GM23338 (cell line): ENCODE results near the gene TSPEAR. TPM values are rescaled to one million over a fixed set of nuclear protein-coding genes. Genes with fewer than 3 reads are reported as not detected.

Source experiments
- ATAC-seq: fragments of 200-7000 bp; cut with Tn5 transposase; 3 replicates; pipeline ENCODE4 v1.9.1; 2020
- DNase-seq: peaks from one replicate; pipeline ENCODE4 v3.0.0-alpha.2; 2015; ENCODE audit warnings: low spot score
- H2AFZ ChIP-seq: fragments of 200-600 bp; sonication (generic); 2 replicates; pipeline ENCODE4 v1.8.0; 2016; ENCODE audit warnings: antibody characterized with exemption, mild to moderate bottlenecking, moderate library complexity
- H3F3A ChIP-seq: fragments of 200-600 bp; sonication (generic); replicated peaks from 2 replicates; pipeline ENCODE4 v1.8.0; 2017; ENCODE audit warnings: antibody characterized with exemption, mixed run types, low read depth
- H3K27ac ChIP-seq: fragments of 200-600 bp; sonication (generic); 2 replicates; pipeline ENCODE4 v1.6.1; 2016; ENCODE audit warnings: low read depth
- H3K27me3 ChIP-seq: fragments of 200-600 bp; sonication (generic); 2 replicates; pipeline ENCODE4 v1.8.0; 2016; ENCODE audit warnings: mild to moderate bottlenecking, mixed run types, moderate library complexity; ENCODE audit not compliant: insufficient read depth
- H3K36me3 ChIP-seq: fragments of 200-600 bp; sonication (generic); 2 replicates; pipeline ENCODE4 v1.8.0; 2016; ENCODE audit warnings: mild to moderate bottlenecking; ENCODE audit not compliant: insufficient read depth
- H3K4me1 ChIP-seq: fragments of 200-600 bp; sonication (generic); 2 replicates; pipeline ENCODE4 v1.8.0; 2016; ENCODE audit warnings: mild to moderate bottlenecking, moderate library complexity; ENCODE audit not compliant: insufficient read depth
- H3K4me2 ChIP-seq: fragments of 200-600 bp; sonication (generic); 2 replicates; pipeline ENCODE4 v1.7.1; 2017; ENCODE audit warnings: mixed run types
- H3K4me3 ChIP-seq: fragments of 200-600 bp; sonication (generic); 2 replicates; pipeline ENCODE4 v1.6.1; 2016; ENCODE audit warnings: mixed run types
- H3K79me2 ChIP-seq: fragments of 200-600 bp; sonication (generic); replicated peaks from 2 replicates; pipeline ENCODE4 v1.8.0; 2017; ENCODE audit warnings: mild to moderate bottlenecking; ENCODE audit not compliant: insufficient read depth
- H3K9me2 ChIP-seq: fragments of 200-600 bp; sonication (generic); 2 replicates; pipeline ENCODE4 v1.8.0; 2017; ENCODE audit not compliant: insufficient read depth
- H4K20me1 ChIP-seq: fragments of 200-600 bp; sonication (generic); replicated peaks from 2 replicates; pipeline ENCODE4 v1.8.0; 2017; ENCODE audit warnings: mild to moderate bottlenecking; ENCODE audit not compliant: insufficient read depth
- H3K27ac Mint-ChIP-seq: 2 replicates; pipeline ENCODE4 v1.8.0; 2020; ENCODE audit warnings: inconsistent platforms, mild to moderate bottlenecking, moderate library complexity, mixed read lengths
- H3K27me3 Mint-ChIP-seq: 3 replicates; pipeline ENCODE4 v1.8.0; 2022; ENCODE audit warnings: low read depth, mild to moderate bottlenecking, moderate library complexity, mixed read lengths, inconsistent platforms; ENCODE audit not compliant: insufficient read depth, poor library complexity
- H3K36me3 Mint-ChIP-seq: 3 replicates; pipeline ENCODE4 v1.8.0; 2021; ENCODE audit warnings: low read depth, mild to moderate bottlenecking, inconsistent platforms, moderate library complexity, mixed read lengths
- H3K4me1 Mint-ChIP-seq: 3 replicates; pipeline ENCODE4 v1.8.0; 2020; ENCODE audit warnings: mild to moderate bottlenecking, inconsistent platforms, mixed read lengths
- H3K4me3 Mint-ChIP-seq: 3 replicates; pipeline ENCODE4 v1.8.0; 2021; ENCODE audit warnings: moderate library complexity, mild to moderate bottlenecking, inconsistent platforms, mixed read lengths
- H3K9me3 Mint-ChIP-seq: 3 replicates; pipeline ENCODE4 v1.8.0; 2020; ENCODE audit warnings: moderate library complexity, mild to moderate bottlenecking, inconsistent platforms, mixed read lengths
- JUNB ChIP-seq: IDR thresholded peaks from one replicate; pipeline ENCODE4 v1.6.1; 2016; ENCODE audit warnings: antibody characterized with exemption; ENCODE audit not compliant: unreplicated experiment
- NANOG ChIP-seq: IDR thresholded peaks from 2 replicates; pipeline ENCODE4 v1.6.1; 2016; ENCODE audit warnings: antibody characterized with exemption, borderline replicate concordance
- POLR2AphosphoS5 ChIP-seq: IDR thresholded peaks from 2 replicates; pipeline ENCODE4 v1.6.1; 2016; ENCODE audit warnings: antibody characterized with exemption, low read depth
- polyA plus RNA-seq: library from polyadenylated mRNA; unstranded; fragments of >200 nt; fragmentation: Nextera tagmentation; extraction: Ambion mirVana; gene quantifications from 2 replicates; pipeline ENCODE4 v1.2.1, GENCODE V29; 2016
- total RNA-seq: library from RNA; depleted of rRNA; stranded (reverse); fragments of >200 nt; shearing (Covaris generic); gene quantifications from 2 replicates; pipeline ENCODE4 v1.2.3, GENCODE V29; 2014
- TF ChIP-seq, protein P1 (sequence below), 2 experiments: fragments of 200-600 bp in 1 of 2; sonication (generic) in 1 of 2; conservative IDR thresholded peaks; 2 replicates each; pipeline versions ENCODE4 v1.5.1 to v1.6.1; 2016 to 2017; ENCODE audit warnings: antibody characterized with exemption in 2 of 2, low read depth in 2 of 2, mild to moderate bottlenecking in 2 of 2, moderate library complexity in 1 of 2

The TSPEAR gene
- total and polyA plus RNA-seq, 2 experiments from 2014 or later = 0.35 to 0.92 TPM

DNA sequence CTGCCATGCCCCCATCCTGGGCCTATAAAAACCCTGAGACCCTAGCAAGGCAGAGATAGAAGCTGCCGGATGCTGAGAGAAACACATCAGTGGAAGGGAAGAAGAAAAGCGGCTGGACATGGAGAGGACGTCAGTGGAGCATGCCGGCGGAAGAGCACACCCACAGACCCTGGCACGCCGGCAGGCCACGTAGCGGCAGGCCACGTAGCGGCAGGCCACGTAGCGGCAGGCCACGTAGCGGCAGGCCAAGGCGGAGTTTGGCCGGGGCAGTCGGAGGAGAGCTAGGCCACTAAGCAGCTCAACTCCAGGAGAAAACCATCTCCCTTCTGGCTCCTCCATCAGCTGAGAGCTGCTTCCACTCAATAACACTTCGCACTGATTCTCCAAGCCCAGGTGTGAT is 221.0 kb downstream of the TSPEAR start:
- no peaks in the 10 kb centered on the region for H3K9me2 ChIP-seq
- H3K4me2 ChIP-seq = no peak overlapping the region
- Mint-ChIP-seq H3K4me3 (no peak overlapping the region), H3K36me3 (peaks cover 51% of the 10 kb centered on the region), H3K27ac (no peak overlapping the region), H3K9me3 (peaks cover 52% of the 10 kb centered on the region), H3K27me3 (peaks cover 4% of the 10 kb centered on the region), H3K4me1 (0 out of 3 replicates have a peak, but pooled peaks cover 2% of the 10 kb centered on the region)
- no peaks in the 10 kb centered on the region for H3K27me3 ChIP-seq
- no peak overlapping the region for H3K27ac ChIP-seq
- no peaks in the 10 kb centered on the region for H3F3A ChIP-seq
- H3K36me3 ChIP-seq = peaks cover 5% of the 10 kb centered on the region; the same call in 1 of the 2 replicates
- ATAC-seq (no peak), DNase-seq (no peak)
- no peak overlapping the region for H3K4me3 ChIP-seq
- no peaks in the 10 kb centered on the region; the same call in 1 of the 2 replicates for H4K20me1 ChIP-seq
- peaks cover 24% of the 10 kb centered on the region for H3K79me2 ChIP-seq
- TF ChIP-seq NANOG = no peak
- no peaks in the 10 kb centered on the region; the same call in 1 of the 2 replicates for H3K4me1 ChIP-seq
- H2AFZ ChIP-seq = no peak overlapping the region

DNA sequence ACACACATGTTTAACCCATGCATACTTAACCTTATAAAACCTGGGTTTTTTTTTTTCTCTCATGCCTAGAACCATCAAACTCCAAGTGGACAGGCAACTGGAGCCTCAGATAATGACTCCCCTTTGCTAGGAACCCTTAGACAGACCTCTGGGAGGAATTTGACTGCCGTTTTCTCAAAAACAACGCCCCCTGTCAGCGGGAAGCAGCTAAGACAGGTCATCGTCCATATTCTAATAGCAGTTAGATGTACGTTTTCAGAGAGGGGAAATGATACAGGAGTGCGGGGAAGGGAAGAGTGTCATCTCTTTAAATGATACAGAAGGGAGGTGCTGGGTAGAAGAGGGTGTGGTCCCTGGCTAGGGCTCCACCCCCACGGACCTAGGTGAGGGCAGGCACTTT is 221.4 kb downstream of the TSPEAR start:
- peaks cover 2% of the 10 kb centered on the region for H3K27me3 Mint-ChIP-seq
- ATAC-seq = peak; percentile 14; the same call in 2 of the 3 replicates
- H3K4me3 Mint-ChIP-seq = no peak overlapping the region
- no peak overlapping the region for H3K27ac ChIP-seq
- no peak overlapping the region for H2AFZ ChIP-seq
- H3K4me1 ChIP-seq = no peaks in the 10 kb centered on the region; the same call in 1 of the 2 replicates
- H3K4me3 ChIP-seq = no peak overlapping the region
- peaks cover 4% of the 10 kb centered on the region; the same call in 2 of the 3 replicates for H3K4me1 Mint-ChIP-seq
- peaks cover 49% of the 10 kb centered on the region for H3K36me3 Mint-ChIP-seq
- H3K9me3 Mint-ChIP-seq = peaks cover 48% of the 10 kb centered on the region
- no peaks in the 10 kb centered on the region for H3K9me2 ChIP-seq
- TF ChIP-seq POLR2AphosphoS5 = no peak
- TF ChIP-seq, protein P1, sequence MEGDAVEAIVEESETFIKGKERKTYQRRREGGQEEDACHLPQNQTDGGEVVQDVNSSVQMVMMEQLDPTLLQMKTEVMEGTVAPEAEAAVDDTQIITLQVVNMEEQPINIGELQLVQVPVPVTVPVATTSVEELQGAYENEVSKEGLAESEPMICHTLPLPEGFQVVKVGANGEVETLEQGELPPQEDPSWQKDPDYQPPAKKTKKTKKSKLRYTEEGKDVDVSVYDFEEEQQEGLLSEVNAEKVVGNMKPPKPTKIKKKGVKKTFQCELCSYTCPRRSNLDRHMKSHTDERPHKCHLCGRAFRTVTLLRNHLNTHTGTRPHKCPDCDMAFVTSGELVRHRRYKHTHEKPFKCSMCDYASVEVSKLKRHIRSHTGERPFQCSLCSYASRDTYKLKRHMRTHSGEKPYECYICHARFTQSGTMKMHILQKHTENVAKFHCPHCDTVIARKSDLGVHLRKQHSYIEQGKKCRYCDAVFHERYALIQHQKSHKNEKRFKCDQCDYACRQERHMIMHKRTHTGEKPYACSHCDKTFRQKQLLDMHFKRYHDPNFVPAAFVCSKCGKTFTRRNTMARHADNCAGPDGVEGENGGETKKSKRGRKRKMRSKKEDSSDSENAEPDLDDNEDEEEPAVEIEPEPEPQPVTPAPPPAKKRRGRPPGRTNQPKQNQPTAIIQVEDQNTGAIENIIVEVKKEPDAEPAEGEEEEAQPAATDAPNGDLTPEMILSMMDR (conservative IDR thresholded peaks at IDR 0.05; ENCODE audit: low read depth in 2 of 2) = peak; percentile 62 to 77
- H3K36me3 ChIP-seq = peaks cover 5% of the 10 kb centered on the region; the same call in 1 of the 2 replicates
- no peak overlapping the region for H3K27ac Mint-ChIP-seq
- no peak overlapping the region for H3K4me2 ChIP-seq
- H3F3A ChIP-seq = no peaks in the 10 kb centered on the region
- DNase-seq = peak; percentile 71
- H3K79me2 ChIP-seq = peaks cover 24% of the 10 kb centered on the region
- H4K20me1 ChIP-seq = no peaks in the 10 kb centered on the region; the same call in 1 of the 2 replicates
- H3K27me3 ChIP-seq = no peaks in the 10 kb centered on the region

DNA sequence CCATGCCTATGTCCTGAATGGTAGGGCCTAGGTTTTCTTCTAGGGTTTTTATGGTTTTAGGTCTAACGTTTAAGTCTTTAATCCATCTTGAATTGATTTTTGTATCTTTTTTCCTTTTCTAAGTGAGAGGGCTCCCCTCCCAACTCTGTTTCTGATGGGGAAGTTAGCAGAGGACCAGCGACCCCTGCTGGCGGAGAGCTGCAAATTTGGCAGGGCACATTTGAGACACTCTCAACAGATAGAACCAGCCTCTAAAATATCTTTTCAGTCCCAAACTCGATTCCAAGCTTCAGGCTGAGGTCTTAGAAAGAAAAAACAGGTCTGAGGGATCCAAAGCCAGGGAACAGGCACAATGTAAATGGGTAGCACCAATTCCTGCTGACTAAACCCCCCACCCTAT is 223.5 kb downstream of the TSPEAR start:
- H3K4me3 ChIP-seq = no peak overlapping the region
- no peaks in the 10 kb centered on the region for H3K27me3 ChIP-seq
- Mint-ChIP-seq H3K9me3 (peaks cover 31% of the 10 kb centered on the region), H3K36me3 (peaks cover 32% of the 10 kb centered on the region), H3K4me1 (peaks cover 14% of the 10 kb centered on the region), H3K27me3 (peaks cover 2% of the 10 kb centered on the region), H3K27ac (no peak overlapping the region), H3K4me3 (no peak overlapping the region)
- no peaks in the 10 kb centered on the region; the same call in 1 of the 2 replicates for H4K20me1 ChIP-seq
- DNase-seq = peak; percentile 82
- no peak for TF ChIP-seq JUNB
- TF ChIP-seq, protein P1 (conservative IDR thresholded peaks at IDR 0.05; ENCODE audit: low read depth in 2 of 2) = peak; percentile 82 to 99
- peaks cover 5% of the 10 kb centered on the region; the same call in 1 of the 2 replicates for H3K36me3 ChIP-seq
- peaks cover 6% of the 10 kb centered on the region; the same call in 1 of the 2 replicates for H3K4me1 ChIP-seq
- no peaks in the 10 kb centered on the region for H3F3A ChIP-seq
- H3K79me2 ChIP-seq = peaks cover 24% of the 10 kb centered on the region
- H3K9me2 ChIP-seq = no peaks in the 10 kb centered on the region
- no peak overlapping the region for H3K27ac ChIP-seq
- ATAC-seq = peak; percentile 17; the same call in 2 of the 3 replicates
- no peak overlapping the region for H2AFZ ChIP-seq
- H3K4me2 ChIP-seq = no peak overlapping the region
